Activated naive CD4-positive, alpha-beta T cell (primary cell): ENCODE data around the gene ATP2C2.
A peak's percentile ranks its signal among the peaks of the same experiment; 100 is the strongest.

Experiments used
- DNase-seq, 4 experiments: peaks; one replicate each; lab custom pipeline; 2025; lab: John Stamatoyannopoulos, UW

The ATP2C2 gene

DNA sequence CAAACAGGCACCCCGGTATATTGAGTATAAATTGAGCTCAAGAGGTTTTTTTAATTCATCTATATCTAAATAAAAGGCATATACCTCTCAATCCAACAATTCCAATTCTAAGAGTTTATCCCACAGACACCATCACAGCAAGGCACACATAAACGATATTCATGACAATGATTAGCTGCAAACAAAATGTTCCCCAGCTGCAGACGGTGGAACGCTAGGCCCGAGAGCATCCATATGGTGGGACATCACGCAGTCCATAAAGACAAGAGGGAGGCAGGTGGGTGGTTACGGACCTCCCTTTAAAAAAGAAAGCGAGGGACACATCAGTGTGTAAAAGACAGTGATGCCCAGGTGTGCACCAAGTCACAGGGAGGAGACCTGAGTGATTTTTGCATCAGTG, 108.1 kb downstream of the ATP2C2 start:
- DNase-seq, result no peak

DNA sequence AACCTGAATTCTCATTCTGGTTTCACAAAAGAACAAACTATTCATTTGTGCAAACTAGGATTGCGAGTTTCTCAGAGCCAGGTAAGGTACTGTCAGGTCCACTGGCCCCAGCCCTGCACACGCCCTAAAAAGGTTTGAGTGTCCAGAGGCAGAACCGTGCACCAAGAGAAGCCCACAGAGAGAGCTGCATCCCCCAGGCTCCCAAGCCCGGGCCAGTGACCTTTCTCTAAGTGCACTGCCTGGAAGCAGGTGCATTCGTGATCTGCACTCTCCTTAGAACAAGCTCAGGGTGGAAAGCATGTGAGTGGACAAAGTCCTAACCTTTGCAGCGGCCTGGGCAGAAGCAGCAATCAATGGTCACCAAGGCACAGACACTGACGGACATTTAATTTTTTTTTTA, 109.3 kb downstream of the ATP2C2 start:
- no peak for DNase-seq

GRCh38 chr16:84478172-84478947, 110.0 kb downstream of the ATP2C2 start:
- no peak for DNase-seq

GRCh38 chr16:84479716-84480450, 111.5 kb downstream of the ATP2C2 start:
- no peak for DNase-seq

- no peak for DNase-seq
These were observed 112.9 kb downstream of the ATP2C2 start for GRCh38 chr16:84481051-84481735.

DNA sequence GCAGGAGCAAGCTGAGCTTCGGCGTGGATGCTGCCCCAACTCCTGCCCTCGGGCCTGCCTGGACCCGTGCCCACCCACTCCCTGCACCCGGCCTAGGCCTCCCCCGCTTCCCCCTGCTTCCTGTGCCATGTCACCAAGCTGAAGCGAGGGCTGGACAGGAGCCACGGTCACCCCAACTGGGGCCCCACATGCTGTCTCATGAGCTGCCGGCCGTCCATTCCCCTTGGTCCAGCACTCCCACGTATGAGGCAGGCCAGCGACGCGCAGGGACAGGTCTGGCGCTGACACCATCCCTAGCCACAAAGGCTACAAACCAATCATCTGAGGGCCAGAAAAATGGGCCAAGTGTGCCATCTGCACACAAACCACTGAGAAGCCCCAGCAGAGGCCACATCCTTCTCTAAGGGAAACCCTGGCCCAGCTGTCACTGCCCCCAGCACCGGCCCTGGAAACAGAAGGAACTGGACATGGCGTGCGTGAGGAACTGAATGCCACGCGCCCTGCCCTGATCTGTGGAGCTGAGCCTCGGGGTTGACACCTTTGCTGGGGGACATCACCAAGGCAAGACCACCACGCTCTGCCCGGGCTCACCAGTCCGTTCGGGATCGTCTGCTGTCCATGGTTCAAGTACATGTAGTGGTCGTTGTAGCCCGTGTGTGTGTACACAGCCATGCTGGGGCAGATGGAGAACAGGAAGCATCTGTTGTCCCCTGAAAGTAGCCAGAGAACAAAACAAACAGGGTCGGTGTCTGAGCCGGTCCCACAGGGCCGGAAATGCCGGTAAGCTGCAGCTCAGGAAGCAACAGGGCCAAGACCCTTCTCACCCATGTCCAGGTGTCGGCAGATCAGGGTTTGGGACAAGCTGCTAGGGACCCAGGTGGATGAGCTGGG, 113.9 kb downstream of the ATP2C2 start:
- no peak for DNase-seq

GRCh38 chr16:84482951-84483881, 114.9 kb downstream of the ATP2C2 start:
- no peak for DNase-seq

DNA sequence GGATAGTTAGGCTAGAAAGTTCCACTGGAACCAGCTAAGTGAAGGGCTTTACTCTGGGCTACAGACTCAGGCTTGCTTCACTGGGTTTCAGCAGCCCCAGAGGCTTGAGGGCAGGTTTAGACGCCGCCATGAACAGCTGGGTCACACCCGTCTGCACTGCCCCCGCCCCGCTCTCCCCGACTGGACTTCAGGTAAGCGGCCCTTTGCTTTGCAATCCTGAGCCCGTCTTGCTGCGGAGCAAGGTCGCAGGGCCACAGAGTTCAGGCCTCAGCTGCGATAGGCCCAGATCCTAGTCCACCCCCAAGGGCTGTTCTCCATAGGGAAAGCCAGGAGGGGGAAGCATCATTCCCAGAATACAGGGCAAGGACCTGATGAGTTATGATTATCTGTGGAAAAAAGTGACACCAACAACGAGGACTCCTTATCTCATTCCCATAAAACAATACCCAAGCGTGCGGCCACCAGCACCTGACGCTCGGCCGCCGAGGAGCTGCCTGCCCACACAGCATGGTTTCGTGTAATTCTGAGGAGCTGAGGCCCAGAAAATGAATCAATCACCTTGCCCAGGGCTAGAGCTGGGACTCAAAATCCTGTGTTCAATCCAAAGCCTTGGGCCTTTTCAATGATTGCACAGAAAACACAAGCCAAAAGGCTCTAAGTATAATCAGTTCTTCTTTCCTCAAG, 115.7 kb downstream of the ATP2C2 start:
- DNase-seq, result no peak

DNA sequence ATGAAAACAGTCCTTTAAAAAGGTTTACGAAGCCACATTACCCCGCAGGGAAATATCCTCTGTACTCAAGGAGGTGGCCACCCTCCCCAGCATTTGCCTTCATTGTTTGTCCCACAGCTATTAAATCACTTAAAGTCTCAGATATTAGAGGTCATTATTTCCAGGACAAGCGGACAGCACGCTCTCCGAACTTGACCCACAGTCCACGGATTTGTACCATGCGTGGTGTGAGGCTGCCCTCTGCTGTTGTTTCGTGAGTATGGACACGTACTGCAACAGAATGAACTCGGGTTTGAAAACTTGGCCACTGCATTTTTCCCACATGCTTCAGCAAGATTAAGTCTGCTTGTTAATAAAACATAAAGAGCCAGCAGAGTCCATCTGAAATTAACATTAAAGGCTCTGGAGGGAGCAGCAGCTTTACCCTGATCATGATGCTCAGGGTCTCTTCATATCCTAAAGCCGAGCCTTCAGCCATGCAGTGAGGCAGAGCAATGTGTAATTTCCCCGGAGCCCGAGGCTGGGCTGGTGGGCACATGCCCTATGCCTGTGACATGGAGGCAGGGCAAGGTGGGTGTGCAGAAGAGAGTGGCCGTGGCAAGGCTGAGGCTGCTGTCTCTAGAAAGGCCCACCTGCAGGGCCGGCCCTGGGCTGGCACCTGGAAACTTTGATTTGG, 116.4 kb downstream of the ATP2C2 start:
- peak in 1 of 4 experiments; percentile 7 for DNase-seq

- DNase-seq, result no peak
These were observed 117.1 kb downstream of the ATP2C2 start for GRCh38 chr16:84485255-84486010.

DNA sequence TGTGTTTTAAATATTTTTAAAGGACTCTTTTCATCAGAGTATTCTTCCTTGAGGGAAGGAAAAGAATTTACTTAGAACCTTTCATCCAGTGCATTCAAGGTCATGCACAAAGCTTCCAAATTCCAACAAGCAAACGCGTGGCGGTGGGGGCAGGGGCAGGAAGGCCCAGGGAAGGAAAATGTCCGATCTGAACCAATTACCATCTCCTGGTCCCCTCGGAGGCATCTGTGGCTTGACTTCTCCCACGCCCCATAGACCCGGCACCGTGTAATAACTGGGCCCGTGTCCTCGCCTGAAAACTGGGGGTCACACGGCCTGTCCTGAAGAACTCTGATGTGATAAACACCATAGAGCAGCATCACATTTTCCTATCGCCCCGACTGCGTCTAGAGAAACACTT, 117.8 kb downstream of the ATP2C2 start:
- no peak for DNase-seq

DNA sequence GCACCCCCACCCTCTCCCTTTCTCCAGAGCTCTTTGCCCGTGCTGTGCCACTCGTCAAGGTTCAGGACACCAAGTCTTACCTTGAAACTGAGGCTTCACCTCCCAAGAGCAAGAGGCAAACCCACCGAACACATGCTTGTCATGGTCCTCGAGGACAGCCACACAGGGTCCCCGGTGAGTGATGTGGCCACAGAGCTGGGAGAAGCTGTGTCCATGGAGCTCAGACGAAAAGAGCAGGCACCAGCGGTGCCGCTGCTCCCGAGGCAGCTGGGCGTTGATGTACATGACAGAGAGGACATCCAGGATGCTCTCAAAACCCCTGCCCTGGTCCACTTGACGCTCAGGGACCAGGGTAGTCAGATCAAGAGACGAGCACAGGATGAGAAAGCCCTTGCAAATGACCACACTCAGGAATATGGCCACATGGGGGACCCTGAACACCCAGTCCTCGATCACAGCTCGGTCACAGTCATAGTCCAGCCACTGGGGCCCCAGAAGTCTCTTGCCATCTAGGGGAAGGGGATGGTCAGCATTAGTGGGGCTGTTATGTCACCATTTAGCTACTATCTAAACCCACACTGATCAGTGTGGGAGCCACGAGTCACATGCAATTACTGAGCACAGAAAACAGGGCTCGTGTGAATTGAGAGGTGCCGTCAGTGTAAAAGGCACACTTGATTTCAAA, 118.4 kb downstream of the ATP2C2 start:
- no peak for DNase-seq

DNA sequence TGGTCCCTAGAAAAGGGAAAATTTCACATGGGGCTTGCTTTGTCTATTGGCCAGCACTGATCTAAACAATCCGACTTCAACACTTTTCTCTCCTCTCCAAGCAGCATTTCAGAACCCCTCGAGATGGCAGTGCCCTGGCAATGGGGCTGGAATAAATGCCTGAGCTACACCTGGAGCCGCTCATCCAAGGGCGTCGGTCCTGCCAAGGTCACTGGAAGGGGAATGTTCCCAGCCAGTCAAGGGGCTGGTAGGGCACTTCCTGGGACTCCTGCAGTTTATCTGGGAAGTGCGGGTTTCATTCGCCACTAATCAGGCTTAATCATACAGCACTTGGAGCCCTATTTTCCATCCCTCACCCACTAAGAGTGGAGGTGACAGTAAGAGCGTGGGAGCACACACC, 119.0 kb downstream of the ATP2C2 start:
- no peak for DNase-seq

GRCh38 chr16:84489131-84489530, 120.8 kb downstream of the ATP2C2 start:
- DNase-seq, result no peak

GRCh38 chr16:84495506-84495905, 127.2 kb downstream of the ATP2C2 start:
- DNase-seq, result no peak

DNA sequence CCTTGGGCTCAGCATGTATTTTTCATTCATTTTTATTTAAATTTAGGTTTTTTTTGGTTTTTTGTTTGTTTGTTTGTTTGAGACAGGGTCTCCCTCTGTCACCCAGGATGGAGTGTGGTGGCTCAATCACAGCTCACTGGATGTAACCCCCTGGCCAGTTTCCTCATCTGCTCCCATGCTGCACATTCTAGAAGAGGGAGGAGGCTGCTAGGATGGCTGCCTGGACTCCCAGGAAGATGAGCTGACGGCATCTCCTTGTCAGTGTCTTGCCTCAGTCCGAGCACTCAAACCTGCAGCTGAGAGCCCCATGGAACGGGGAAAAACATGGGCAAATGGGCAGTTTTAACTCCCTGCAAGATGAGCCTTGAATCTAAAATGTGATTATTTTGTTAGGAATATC, 128.7 kb downstream of the ATP2C2 start:
- no peak for DNase-seq

- no peak for DNase-seq
These were observed 129.3 kb downstream of the ATP2C2 start for GRCh38 chr16:84497418-84498222.
